Fibroblast of skin of abdomen (primary cell): ENCODE data around the gene OR5H1. TPM values are rescaled to one million over a fixed set of nuclear protein-coding genes. Genes with fewer than 3 reads are reported as not detected.
"Not testable (repeated sequence)": the region's sequence is repeated elsewhere in the genome, so short reads cannot be mapped to it uniquely, and the experiment has no call there.

Source experiments
- DNase-seq: peaks from one replicate; pipeline ENCODE4 v3.0.0-alpha.2; 2013
- polyA plus RNA-seq, 2 experiments: library from polyadenylated mRNA; unstranded; fragments of 120-200 nt; gene quantifications; one replicate each; pipeline ENCODE4 v1.2.1, GENCODE V29; 2013; ENCODE audit not compliant: insufficient read length in 2 of 2

Gene OR5H1
- polyA plus RNA-seq (2013, experiment 1 of 2; ENCODE audit: insufficient read length) = not detected
- not detected for polyA plus RNA-seq (2013, experiment 2 of 2; ENCODE audit: insufficient read length)

DNA sequence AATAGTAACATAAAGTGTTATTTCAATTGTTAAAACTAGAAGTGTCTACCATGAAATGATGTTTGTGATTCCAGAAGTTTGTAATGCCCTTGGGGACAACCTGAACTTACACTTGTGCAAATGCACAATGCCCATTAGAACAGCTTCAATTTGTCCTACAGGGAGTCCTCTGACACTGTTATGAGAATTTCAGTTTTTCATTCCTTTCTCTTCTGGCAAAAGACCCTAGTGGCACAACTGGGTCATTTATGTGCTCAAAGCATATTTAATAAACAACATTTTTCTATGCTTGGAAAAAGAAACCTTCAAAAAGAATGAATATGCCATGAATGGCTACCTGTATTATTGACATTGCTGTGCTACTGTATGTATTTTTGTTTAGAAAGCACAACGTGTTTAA lies at the start of gene OR5H1:
OR5H1 (plus strand) TSS at position 301 of the 400 bp plus-strand sequence. CDS start 1,977 bp downstream, outside the sequence.
- no peak for DNase-seq

DNA sequence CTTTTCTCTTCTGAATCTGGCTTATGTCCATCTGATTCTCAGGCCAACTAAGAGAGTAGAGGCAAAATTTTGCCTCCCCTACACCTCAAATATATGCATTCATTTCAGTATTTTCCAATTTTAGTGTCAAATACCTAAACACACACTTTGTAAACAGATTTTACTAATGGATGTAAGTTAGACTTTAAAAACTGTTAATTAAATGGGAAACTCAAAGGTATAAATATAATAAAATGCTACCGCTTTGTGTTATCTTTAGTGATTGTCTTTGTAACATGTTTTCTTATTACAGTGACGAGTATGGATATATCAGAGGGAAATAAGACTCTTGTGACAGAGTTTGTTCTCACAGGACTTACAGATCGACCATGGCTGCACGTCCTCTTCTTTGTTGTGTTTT lies 43.6 kb upstream of the OR5H1 start, which contains the start of gene OR5AC2:
OR5AC2 (plus strand) TSS at position 301 of the 400 bp plus-strand sequence; CDS start at position 301, 0 bp downstream.
- no peak for DNase-seq

DNA sequence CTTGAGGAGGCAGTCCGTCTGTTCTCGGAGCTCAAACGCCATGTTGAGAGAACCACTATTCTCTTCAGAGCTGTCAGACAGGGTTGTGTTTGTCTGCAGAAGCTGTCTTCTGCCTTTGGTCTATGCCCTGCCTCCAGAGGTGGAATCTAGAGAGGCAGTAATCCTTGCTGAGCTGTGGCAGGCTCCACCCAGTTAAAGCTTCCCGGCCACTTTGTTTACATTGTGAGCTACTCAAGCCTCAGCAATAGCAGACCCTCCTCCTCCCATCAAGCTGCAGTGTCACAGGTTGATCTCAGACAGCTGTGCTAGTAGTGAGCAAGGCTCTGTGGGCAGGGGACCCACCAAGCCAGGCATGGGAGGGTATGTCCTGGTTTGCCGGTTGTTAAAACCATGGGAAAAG lies 34.6 kb upstream of the OR5H1 start:
- DNase-seq = no peak

DNA sequence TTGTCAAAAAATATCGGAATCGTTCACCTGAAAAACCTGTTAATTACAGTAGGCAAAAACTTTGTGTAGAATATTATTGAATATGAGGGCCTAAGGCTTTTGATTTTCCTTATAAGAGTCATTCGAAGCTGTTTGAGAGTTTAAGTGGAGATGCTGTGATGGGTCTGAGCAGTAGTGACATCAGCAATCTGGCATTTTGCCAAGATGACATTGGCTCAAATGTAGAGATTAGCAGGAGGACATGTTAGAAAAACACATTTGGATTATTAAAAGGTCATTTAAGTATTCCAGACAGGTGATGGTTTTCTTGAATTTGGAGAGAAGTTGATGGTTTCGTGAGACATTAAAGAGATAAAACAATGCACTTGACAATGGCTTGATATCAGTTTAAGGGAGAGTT lies 30.7 kb upstream of the OR5H1 start:
- no peak for DNase-seq

DNA sequence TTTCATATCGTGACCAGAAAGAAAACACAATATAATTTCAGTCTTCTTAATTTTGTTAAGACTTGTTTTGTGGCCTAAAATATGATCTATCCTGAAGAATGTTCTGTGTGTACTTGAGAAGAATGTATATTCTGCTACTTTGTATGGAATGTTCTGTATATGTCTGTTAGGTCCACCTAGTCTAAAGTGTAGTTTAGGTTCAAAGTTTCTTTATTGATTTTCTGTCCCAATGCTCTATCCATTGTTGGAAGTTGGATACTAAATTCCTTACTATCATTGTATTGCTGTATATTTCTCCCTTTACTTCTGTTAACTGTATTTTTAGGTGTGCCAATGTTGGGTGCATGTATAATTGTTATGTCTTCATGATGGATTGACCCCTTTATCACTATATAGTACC lies 22.4 kb upstream of the OR5H1 start:
- DNase-seq = no peak

DNA sequence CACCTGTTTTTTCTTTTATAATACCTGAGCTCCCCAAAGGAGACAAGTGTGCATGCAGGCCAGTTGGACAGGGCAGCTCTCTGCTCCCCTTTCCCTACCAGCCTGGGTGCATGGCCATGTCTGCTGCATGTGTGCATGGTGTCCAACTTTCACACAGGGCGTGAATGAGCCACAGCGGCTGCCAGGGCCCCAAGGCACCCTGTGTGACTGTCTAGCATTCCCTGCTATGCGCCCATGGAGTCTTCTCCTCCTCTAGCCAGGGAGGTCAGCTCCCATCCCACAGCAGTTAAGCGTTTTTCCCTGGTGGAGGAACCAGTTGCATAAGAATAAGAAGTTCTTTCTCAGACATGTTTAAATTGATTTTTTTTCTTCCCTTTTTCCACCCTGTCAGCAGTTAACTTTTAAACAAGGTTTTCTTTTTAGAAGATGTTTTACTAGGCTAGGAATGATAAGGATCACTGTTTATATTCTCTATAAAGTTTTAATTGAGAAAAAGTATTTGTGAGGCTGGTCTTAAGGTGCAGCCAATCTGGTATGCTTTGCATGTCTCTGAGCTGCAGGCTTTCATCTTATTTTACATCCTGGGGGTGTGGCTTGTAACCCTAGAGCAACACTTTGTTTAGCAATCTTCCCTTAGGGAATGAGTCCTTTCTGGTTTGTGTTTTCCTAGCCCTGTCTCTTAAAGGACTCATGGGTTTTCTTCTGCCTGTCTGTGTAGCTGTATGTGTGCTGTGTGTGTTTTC lies 20.5 kb upstream of the OR5H1 start:
- no peak for DNase-seq

DNA sequence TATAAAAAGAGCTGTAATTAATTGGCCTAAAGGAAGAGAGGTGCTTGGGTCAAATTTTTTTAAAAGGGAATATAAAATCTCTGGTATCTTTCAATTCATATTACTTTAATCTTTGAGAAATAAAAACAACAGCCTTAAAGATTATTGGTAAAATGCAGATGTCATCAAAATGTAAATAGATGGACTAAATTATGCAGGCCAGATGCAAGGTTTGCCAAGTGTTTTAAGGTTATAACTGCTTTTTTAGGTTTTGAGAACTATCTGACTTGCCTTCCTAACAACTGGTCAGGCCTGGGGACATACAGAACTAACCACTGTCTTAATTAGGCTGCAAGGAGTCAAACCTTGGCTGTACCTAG lies 20.0 kb upstream of the OR5H1 start:
- DNase-seq = no peak

DNA sequence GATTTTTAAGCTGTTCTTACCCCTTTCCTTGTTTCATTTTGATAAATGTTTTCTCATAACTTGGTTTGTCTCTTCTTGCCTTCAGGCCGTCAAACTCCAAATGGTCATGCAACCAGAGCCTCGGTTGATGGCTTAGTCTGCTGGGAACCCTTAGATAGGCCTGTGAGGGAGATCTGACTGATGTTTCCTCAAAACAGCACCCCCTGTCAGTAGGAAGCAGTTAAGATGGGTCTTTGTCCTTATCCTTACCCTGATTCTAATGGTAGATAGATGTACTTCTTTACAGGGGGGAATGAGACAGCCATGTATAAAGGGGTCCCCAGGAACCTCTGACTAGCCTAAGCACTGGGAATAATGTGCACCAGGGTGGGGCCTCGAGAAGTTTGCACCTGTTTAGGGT lies 16.3 kb upstream of the OR5H1 start:
- DNase-seq = no peak

DNA sequence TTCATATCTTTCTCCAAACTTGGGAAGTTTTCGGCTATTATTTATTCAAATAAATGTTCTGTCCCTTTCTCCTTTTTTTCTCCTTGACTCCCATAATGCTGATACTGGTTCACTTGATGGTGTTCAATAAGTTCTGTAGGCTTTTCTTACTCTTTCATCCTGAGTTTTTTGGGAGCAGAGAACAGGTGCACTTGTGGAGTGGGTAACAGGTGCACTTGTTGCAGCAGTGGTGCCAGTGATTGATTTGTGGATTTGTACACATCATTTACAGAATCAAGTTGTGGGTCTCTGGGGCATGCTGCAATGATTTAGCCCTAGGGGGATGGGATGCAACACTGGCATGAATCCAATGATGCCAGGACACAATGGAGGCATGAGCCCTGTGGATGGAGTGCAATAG lies 14.8 kb upstream of the OR5H1 start:
- DNase-seq = no peak

DNA sequence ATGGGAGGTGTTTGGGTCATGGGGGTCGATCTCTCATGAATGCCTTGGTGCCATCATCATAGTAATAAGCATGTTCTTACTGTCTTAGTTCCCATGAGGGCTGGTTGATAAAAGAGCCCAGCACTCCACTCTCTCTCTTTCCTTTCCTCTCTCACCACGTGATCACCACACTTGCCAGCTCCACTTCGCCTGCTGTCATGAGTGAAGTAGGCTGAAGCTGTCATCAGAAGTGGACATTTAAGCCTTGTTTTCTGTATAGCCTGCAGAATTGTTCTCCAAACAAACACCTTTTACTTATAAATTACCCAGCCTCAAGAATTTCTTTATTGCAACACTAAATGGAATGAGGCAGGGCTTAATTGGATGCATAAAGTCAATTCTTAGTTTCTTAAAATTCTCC lies 6.1 kb downstream of the OR5H1 start:
- DNase-seq = no peak

DNA sequence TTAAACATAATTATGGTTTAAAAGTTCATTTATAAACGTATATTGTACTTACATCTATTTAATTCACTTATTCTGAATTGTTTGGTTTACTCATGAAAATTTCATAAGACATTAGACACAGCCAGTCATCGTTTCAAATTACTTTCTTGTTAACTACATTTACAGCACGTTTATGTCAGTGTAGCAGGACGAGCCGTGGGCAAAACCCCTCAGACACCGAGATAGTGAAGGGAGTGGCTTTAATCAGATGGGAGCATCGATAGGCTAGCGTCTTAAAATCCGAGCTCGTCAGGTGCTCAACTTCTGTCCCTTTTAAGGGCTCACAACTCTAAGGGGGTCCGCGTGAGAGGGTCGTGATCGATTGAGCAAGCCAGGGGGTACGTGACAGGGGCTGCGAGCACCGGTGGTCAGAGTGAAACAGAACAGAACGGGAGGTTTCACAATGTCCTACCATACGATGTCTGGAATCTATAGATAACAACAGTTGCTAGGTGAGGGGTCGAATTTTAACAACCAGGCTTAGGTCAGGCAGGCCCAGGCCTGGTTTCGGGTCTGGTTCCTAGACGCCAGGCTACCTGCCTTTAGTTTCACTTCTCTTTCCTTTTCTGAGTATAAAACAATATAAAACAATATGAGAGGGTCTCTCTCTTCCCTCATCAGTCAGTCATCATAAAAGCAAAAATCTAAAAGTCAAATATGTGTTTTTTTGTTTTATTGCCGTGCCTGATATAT lies 7.5 kb downstream of the OR5H1 start:
- DNase-seq = not testable (repeated sequence)

DNA sequence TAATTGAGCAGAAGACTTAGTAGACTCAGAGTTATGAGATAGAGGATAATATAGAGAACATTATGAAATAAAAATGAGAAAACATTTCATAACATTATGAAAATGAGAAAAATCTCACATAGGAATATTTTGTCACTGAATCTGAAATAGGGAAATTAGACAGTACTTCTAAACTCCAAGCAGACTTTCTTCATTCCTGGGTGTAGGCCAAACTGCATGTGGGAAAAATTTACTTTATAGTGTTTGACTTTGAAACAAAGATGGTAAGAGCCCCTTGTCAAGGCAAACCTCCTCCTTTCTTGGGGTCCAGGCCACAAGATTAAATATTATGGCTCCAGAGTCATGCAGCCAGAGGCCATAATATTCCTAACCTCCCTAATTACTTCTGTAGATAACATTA lies 10.0 kb downstream of the OR5H1 start:
- no peak for DNase-seq

DNA sequence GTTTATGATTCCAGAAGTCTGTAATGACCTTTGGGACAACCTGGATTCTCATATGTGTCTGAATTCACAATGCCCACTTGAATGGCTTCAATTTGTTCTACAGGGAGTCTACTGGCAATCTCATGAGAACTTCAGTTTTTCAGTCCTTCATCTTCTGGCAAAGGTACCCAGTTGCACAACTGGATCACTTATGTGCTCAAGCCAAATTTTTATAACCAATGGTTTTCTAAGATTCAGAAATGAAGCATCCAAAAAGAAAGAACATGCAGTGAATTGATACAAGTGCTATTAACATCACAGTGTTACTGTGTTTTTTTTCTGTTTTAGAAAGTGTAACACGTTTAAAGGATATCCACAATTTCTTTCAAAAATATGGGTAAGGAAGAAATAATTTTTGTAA lies 16.7 kb downstream of the OR5H1 start, which contains the start of gene OR5H14:
OR5H14 (plus strand) TSS at position 301 of the 400 bp plus-strand sequence. CDS start 1,907 bp downstream, outside the sequence.
- DNase-seq = no peak

DNA sequence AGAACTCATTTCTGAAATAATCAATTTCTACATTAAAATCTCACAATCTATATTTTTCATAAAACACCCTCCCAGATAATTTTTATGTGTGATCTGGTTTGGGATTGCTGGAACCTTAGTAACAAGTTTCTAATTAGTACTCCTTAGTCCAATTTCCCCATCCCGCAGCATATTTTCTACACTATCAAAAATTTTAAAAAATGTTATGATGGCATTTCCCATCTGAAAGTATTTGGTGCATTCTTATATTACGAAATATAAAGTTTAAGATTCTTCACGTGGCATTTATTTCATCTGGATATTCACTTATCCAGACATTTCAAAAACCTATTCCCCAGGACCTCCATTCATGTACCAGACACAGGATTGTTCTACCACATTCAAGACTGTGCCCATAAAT lies 18.2 kb downstream of the OR5H1 start:
- no peak for DNase-seq

DNA sequence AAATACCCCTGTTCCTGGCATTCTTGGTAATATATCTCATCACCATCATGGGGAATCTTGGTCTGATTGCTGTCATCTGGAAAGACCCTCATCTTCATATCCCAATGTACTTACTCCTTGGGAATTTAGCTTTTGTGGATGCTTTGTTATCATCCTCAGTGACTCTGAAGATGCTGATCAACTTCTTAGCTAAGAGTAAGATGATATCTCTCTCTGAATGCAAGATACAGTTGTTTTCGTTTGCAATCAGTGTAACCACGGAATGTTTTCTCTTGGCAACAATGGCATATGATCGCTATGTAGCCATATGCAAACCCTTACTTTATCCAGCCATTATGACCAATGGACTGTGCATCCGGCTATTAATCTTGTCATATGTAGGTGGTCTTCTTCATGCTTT lies 18.9 kb downstream of the OR5H1 start:
- not testable (repeated sequence) for DNase-seq

DNA sequence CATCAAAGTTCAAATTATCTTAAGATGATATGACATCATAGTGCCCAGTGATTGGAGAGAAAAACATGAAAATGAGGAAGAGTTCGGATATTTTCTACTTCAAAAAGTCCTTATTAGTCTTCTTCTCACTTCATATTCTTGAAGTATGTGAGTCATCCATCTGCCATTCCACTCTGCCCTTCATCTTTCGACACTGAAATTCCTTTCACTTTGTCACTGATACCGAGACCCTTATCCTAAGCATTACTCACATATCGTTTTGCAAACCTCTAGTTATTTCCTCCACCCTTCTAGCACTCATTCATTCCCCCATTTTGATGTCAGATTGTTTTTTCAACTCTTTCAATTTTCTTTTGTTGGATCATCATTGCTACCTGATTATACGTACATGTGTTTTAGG lies 20.7 kb downstream of the OR5H1 start:
- no peak for DNase-seq

DNA sequence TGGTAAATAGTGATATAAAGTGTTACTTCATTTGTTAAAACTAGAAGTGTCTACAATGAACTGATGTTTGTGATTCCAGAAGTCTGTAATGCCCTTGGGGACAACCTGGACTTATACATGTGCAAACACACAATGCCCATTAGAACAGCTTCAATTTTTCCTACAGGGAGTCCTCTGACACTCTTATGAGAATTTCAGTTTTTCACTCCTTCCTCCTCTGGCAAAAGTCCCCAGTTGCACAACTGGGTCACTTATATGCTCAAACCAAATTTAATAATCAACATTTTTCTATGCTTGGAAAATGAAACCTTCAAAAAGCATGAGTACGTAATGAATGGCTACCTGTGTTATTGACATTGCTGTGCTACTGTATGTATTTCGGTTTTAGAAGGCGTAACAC lies 35.9 kb downstream of the OR5H1 start, which contains the start of gene OR5H15:
OR5H15 (plus strand) TSS at position 301 of the 400 bp plus-strand sequence. CDS start 2,004 bp downstream, outside the sequence.
- no peak for DNase-seq

DNA sequence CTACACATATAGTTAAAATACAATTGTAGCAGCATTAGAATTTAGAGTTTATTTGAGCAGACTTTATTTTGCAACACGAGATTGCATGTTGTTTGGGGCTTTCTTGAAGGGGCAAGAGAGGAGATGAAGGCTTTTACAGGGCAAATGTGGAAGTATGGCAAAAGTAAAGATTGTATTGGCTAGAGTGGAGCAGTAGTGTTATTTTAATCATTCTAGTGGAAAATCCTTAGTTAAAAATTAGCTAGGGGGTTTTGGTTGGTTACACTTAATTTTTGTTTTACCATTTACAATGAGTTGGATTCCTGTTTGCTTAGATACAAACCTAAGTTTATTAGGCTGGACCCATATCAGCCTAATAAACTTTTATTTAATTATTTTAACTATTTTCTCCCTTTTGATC lies 40.5 kb downstream of the OR5H1 start:
- no peak for DNase-seq

DNA sequence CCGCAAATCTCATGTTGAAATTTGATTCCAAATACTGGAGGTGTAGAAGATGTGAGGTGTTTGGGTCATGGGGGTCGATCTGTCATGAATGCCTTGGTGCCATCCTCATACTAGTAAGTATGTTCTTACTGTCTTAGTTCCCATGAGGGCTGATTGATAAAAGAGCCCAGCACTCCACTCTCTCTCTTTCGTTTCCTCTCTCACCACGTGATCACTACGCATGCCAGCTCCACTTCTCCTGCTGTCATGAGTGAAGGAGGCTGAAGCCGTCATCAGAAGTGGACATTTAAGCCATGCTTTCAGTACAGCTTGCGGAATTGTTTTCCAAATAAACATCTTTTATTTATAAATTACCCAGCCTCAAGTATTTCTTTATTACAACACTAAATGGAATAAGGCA lies 42.1 kb downstream of the OR5H1 start:
- no peak for DNase-seq

DNA sequence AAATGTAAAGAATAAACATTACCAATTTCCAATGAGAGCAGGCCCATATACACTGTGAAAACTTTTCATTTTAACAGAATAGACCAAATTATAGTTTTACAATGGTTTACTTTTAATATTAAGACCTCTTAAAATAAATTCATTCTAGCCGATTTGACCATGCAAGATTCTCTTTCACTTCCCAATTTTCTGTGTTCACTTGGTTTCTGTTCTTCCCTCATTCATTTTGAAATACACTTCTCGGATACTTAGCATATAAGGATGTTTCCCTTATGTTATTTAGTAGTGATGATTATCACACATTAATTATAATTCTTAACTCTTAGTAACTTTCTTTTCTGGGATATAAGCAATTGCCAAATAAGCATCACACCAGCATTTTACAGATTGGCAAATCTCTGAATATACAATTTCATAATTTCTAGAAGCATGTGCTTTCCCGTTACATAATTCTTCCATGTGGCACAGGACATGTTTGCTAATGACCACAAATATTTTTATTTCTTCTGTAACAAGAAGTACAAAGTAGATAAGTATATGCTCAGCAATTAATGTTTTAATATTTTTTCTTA lies 49.9 kb downstream of the OR5H1 start:
- no peak for DNase-seq

DNA sequence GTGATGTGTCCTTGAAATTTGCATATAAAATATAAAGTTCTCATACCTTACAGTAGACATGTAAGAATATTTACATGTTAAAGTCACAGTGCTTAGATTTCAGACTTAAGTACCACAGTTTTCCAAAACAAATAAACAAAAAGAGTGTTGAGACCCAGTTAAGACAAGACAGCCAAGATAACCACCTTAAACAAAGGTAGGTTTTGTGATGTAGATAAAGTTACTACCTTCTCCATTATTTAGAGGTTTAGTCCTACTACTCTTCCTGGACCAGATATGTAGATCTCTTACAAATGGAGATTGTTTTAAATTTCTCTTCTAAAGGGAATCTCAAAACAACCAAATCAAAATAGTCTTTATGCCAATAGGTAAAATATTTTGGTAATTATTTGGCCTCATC lies 51.7 kb downstream of the OR5H1 start:
- no peak for DNase-seq

DNA sequence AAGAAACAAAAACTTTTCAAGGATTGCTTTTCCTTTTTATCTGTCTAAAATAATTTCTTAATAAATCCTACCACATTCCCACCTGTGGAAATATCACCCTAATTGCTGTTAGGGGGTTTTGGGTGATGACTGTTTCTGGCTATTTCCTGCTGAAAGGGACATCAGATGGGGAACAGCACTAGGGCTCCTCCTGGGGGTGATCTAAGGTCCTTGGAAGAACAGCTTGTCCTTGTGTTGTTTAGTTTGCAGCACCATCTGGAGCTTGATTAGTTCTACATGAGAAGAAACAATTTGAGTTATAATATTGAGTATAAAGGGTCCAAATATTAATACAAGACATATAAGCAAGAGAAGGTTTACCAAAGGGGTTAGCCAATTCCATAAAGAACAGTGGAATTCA lies 54.7 kb downstream of the OR5H1 start:
- no peak for DNase-seq
